HG03354 (cell line): ENCODE results near the gene AIFM2.
"Not testable (repeated sequence)": the region's sequence is repeated elsewhere in the genome, so short reads cannot be mapped to it uniquely, and the experiment has no call there.

Experiments used
- ATAC-seq: cut with Tn5 transposase; IDR thresholded peaks from one replicate; pipeline ENCODE4 v1.9.1; 2021; ENCODE audit warnings: mild to moderate bottlenecking; ENCODE audit not compliant: unreplicated experiment, poor library complexity, severe bottlenecking

The AIFM2 gene

GRCh38 chr10:70124918-70125317 lies 7.7 kb downstream of the AIFM2 start:
- ATAC-seq = no peak

GRCh38 chr10:70124415-70124814 lies 8.2 kb downstream of the AIFM2 start:
- no peak for ATAC-seq

GRCh38 chr10:70123817-70124216 lies 8.8 kb downstream of the AIFM2 start:
- ATAC-seq = no peak

GRCh38 chr10:70123166-70123565 lies 9.5 kb downstream of the AIFM2 start:
- ATAC-seq = not testable (repeated sequence)

GRCh38 chr10:70122742-70123141 lies 9.9 kb downstream of the AIFM2 start:
- no peak for ATAC-seq

GRCh38 chr10:70121281-70121949 lies 11.2 kb downstream of the AIFM2 start:
- no peak for ATAC-seq

GRCh38 chr10:70120417-70120816 lies 12.2 kb downstream of the AIFM2 start:
- no peak for ATAC-seq

GRCh38 chr10:70119623-70120022 lies 13.0 kb downstream of the AIFM2 start:
- ATAC-seq = no peak

- no peak for ATAC-seq
Observed at GRCh38 chr10:70119197-70119596, 13.4 kb downstream of the AIFM2 start.

- ATAC-seq = no peak
Observed at GRCh38 chr10:70118196-70118595, 14.4 kb downstream of the AIFM2 start.

- ATAC-seq = no peak
Observed at GRCh38 chr10:70117646-70118045, 15.0 kb downstream of the AIFM2 start.

- peak; percentile 68 for ATAC-seq
Observed at GRCh38 chr10:70115948-70116682, 16.5 kb downstream of the AIFM2 start.

- ATAC-seq = no peak
Observed at GRCh38 chr10:70114902-70115301, 17.7 kb downstream of the AIFM2 start.

GRCh38 chr10:70112071-70112470 lies 20.6 kb downstream of the AIFM2 start:
- no peak for ATAC-seq

GRCh38 chr10:70111496-70111895 lies 21.1 kb downstream of the AIFM2 start:
- ATAC-seq = no peak

GRCh38 chr10:70109064-70109729 lies 23.4 kb downstream of the AIFM2 start:
- no peak for ATAC-seq

GRCh38 chr10:70106958-70107791 lies 25.4 kb downstream of the AIFM2 start:
- peak; percentile 68 for ATAC-seq

- no peak for ATAC-seq
Observed at GRCh38 chr10:70101668-70102067, 31.0 kb downstream of the AIFM2 start.

GRCh38 chr10:70101068-70101562 lies 31.5 kb downstream of the AIFM2 start:
- ATAC-seq = not testable (repeated sequence)

- no peak for ATAC-seq
Observed at GRCh38 chr10:70098271-70098670, 34.4 kb downstream of the AIFM2 start.
